Measurements from ENCODE around the gene ADTRP. TPM values are rescaled to one million over a fixed set of nuclear protein-coding genes. Genes with fewer than 3 reads are reported as not detected.

Gene ADTRP
- total and polyA plus RNA-seq, 10 donors = 1.00 to 7.4 (median 2.0) TPM

GRCh38 chr6:11772109-11772825 is 6.3 kb downstream of the ADTRP start:
- H3K4me1 ChIP-seq = peaks cover 0 to 17% (median 7%) of the 10 kb centered on the region in 6 donors
- DNase-seq = no peak
- no peaks in the 10 kb centered on the region for H3K9me3 ChIP-seq
- H3K27me3 ChIP-seq (replicated peaks in 1 of 7) = no peaks in the 10 kb centered on the region
- H3K27ac ChIP-seq = no peak overlapping the region
- H3K4me3 ChIP-seq = no peak overlapping the region
- 87 to 93% (median 92%) methylated on average over 10 of the region's 10 CpGs for WGBS, 5 donors
- H3K36me3 ChIP-seq = no peaks in the 10 kb centered on the region
- intact Hi-C loops (cut with DNase I; ENCODE audit: low total_unique reads) = no loop called here
- TF ChIP-seq POLR2AphosphoS5 (IDR thresholded peaks at IDR 0.05) = no peak
- TF ChIP-seq POLR2A (IDR thresholded peaks at IDR 0.05) = no peak
- no peak for TF ChIP-seq CTCF (IDR thresholded peaks at IDR 0.05 in 8 of 11, conservative IDR thresholded peaks at IDR 0.05 in 3 of 11)

GRCh38 chr6:11771473-11772048 is 7.0 kb downstream of the ADTRP start:
- H3K4me3 ChIP-seq = no peak overlapping the region
- no peaks in the 10 kb centered on the region for H3K36me3 ChIP-seq
- H3K4me1 ChIP-seq = peaks cover 0 to 17% (median 7%) of the 10 kb centered on the region in 6 donors
- intact Hi-C loops (cut with DNase I; ENCODE audit: low total_unique reads) = no loop called here
- 83 to 97% (median 90%) methylated on average over 13 of the region's 13 CpGs for WGBS, 5 donors
- TF ChIP-seq CTCF (IDR thresholded peaks at IDR 0.05 in 8 of 11, conservative IDR thresholded peaks at IDR 0.05 in 3 of 11) (no peak), POLR2AphosphoS5 (IDR thresholded peaks at IDR 0.05) (no peak), POLR2A (IDR thresholded peaks at IDR 0.05) (no peak)
- no peaks in the 10 kb centered on the region for H3K27me3 ChIP-seq (replicated peaks in 1 of 7)
- peak overlapping the region in 6 of 8 donors; percentile 62 to 77 (median 68) for H3K27ac ChIP-seq
- no peaks in the 10 kb centered on the region for H3K9me3 ChIP-seq
- no peak for DNase-seq

- no peaks in the 10 kb centered on the region for H3K9me3 ChIP-seq
- peak overlapping the region in 7 of 8 donors; percentile 35 to 77 (median 67) for H3K27ac ChIP-seq
- DNase-seq = peak; percentile 80
- TF ChIP-seq CTCF (IDR thresholded peaks at IDR 0.05 in 8 of 11, conservative IDR thresholded peaks at IDR 0.05 in 3 of 11) = no peak
- peak; percentile 14 to 70 (median 64) for TF ChIP-seq POLR2AphosphoS5 (IDR thresholded peaks at IDR 0.05)
- H3K36me3 ChIP-seq = no peaks in the 10 kb centered on the region
- WGBS, 5 donors = 74 to 82% (median 77%) methylated on average over 23 to 27 of the region's 27 CpGs
- no peak overlapping the region for H3K4me3 ChIP-seq
- H3K4me1 ChIP-seq = peaks cover 0 to 17% (median 7%) of the 10 kb centered on the region in 6 donors
- intact Hi-C loops (cut with DNase I; ENCODE audit: low total_unique reads) = no loop called here
- H3K27me3 ChIP-seq (replicated peaks in 1 of 7) = no peaks in the 10 kb centered on the region
Observed at GRCh38 chr6:11770546-11771466, 7.8 kb downstream of the ADTRP start.
